ENCODE data around the gene COL18A1.

COL18A1 gene

GRCh38 chr21:45507888-45508508, 103.0 kb downstream of the COL18A1 start:
- DNase-seq (ENCODE audit: low read depth in 2 of 2) = no peak

GRCh38 chr21:45508607-45509565, 103.9 kb downstream of the COL18A1 start:
- DNase-seq (ENCODE audit: low read depth in 2 of 2) = no peak

GRCh38 chr21:45509566-45510465, 104.9 kb downstream of the COL18A1 start:
- DNase-seq (ENCODE audit: low read depth in 2 of 2) = no peak

GRCh38 chr21:45510466-45510955, 105.5 kb downstream of the COL18A1 start:
- DNase-seq (ENCODE audit: low read depth in 2 of 2) = no peak

- no peak for DNase-seq (ENCODE audit: low read depth in 2 of 2)
Observed at GRCh38 chr21:45511007-45511406, 106.0 kb downstream of the COL18A1 start.

- DNase-seq (ENCODE audit: low read depth in 2 of 2) = no peak
Observed at GRCh38 chr21:45511661-45512431, 106.9 kb downstream of the COL18A1 start.

- DNase-seq (ENCODE audit: low read depth in 2 of 2) = no peak
Observed at GRCh38 chr21:45512626-45513002, 107.6 kb downstream of the COL18A1 start.

- no peak for DNase-seq (ENCODE audit: low read depth in 2 of 2)
Observed at GRCh38 chr21:45513003-45513717, 108.2 kb downstream of the COL18A1 start.

GRCh38 chr21:45513741-45514310, 108.9 kb downstream of the COL18A1 start:
- DNase-seq (ENCODE audit: low read depth in 2 of 2) = no peak

GRCh38 chr21:45514311-45515021, 109.5 kb downstream of the COL18A1 start:
- no peak for DNase-seq (ENCODE audit: low read depth in 2 of 2)

- DNase-seq (ENCODE audit: low read depth in 2 of 2) = no peak
Observed at GRCh38 chr21:45515241-45516061, 110.5 kb downstream of the COL18A1 start.

- DNase-seq (ENCODE audit: low read depth in 2 of 2) = no peak
Observed at GRCh38 chr21:45516071-45516670, 111.2 kb downstream of the COL18A1 start.

GRCh38 chr21:45516671-45517151, 111.7 kb downstream of the COL18A1 start:
- DNase-seq (ENCODE audit: low read depth in 2 of 2) = no peak

- no peak for DNase-seq (ENCODE audit: low read depth in 2 of 2)
Observed at GRCh38 chr21:45517249-45518065, 112.5 kb downstream of the COL18A1 start.

- no peak for DNase-seq (ENCODE audit: low read depth in 2 of 2)
Observed at GRCh38 chr21:45518742-45519141, 113.8 kb downstream of the COL18A1 start.

- DNase-seq (ENCODE audit: low read depth in 2 of 2) = no peak
Observed at GRCh38 chr21:45519182-45519581, 114.2 kb downstream of the COL18A1 start.

GRCh38 chr21:45521241-45521640, 116.3 kb downstream of the COL18A1 start:
- DNase-seq (ENCODE audit: low read depth in 2 of 2) = no peak
